GM21423 (cell line): ENCODE measurements around the gene IFT172.
"Not testable (repeated sequence)": the region's sequence is repeated elsewhere in the genome, so short reads cannot be mapped to it uniquely, and the experiment has no call there.

Experiments used
- ATAC-seq: cut with Tn5 transposase; IDR thresholded peaks from one replicate; pipeline ENCODE4 v1.9.1; 2021; ENCODE audit warnings: mild to moderate bottlenecking, moderate library complexity; ENCODE audit not compliant: unreplicated experiment

IFT172 gene

GRCh38 chr2:27428213-27428977, 61.1 kb downstream of the IFT172 start, which contains the start of gene NRBP1:
NRBP1 (plus strand) TSS chr2:27428631; CDS start chr2:27433274, 4,643 bp downstream.
- peak; percentile 82 for ATAC-seq

- no peak for ATAC-seq
Observed at GRCh38 chr2:27427863-27428212, 61.7 kb downstream of the IFT172 start.

GRCh38 chr2:27425039-27425438, 64.5 kb downstream of the IFT172 start:
- ATAC-seq = not testable (repeated sequence)

- no peak for ATAC-seq
Observed at GRCh38 chr2:27422958-27423357, 66.6 kb downstream of the IFT172 start.

GRCh38 chr2:27421660-27422250, 67.8 kb downstream of the IFT172 start:
- ATAC-seq = no peak

- no peak for ATAC-seq
Observed at GRCh38 chr2:27420996-27421395, 68.5 kb downstream of the IFT172 start.

- no peak for ATAC-seq
Observed at GRCh38 chr2:27416151-27416550, 73.4 kb downstream of the IFT172 start.

GRCh38 chr2:27412419-27413152, 77.0 kb downstream of the IFT172 start:
- no peak for ATAC-seq

- peak; percentile 93 for ATAC-seq
Observed at GRCh38 chr2:27409321-27410073, 80.0 kb downstream of the IFT172 start, which contains the start of gene PPM1G. PPM1G (minus strand) TSS chr2:27409591; CDS start chr2:27409422, 169 bp downstream.

GRCh38 chr2:27408601-27409320, 80.8 kb downstream of the IFT172 start:
- ATAC-seq = peak; percentile 32

- ATAC-seq = no peak
Observed at GRCh38 chr2:27407798-27408491, 81.6 kb downstream of the IFT172 start.

- ATAC-seq = no peak
Observed at GRCh38 chr2:27400348-27401135, 89.0 kb downstream of the IFT172 start.

- ATAC-seq = no peak
Observed at GRCh38 chr2:27398962-27399361, 90.6 kb downstream of the IFT172 start.
